ENCODE measurements around the gene RHOH.

RHOH gene

GRCh38 chr4:40251366-40251765 is 54.5 kb downstream of the RHOH start:
- H3K27me3 ChIP-seq (ENCODE audit: control insufficient read depth, low read length) = no peaks in the 10 kb centered on the region
- H3K9me2 ChIP-seq (replicated peaks; ENCODE audit: control insufficient read depth, low read length) = no peaks in the 10 kb centered on the region
- H3K4me1 ChIP-seq (ENCODE audit: control insufficient read depth, low read length) = peaks cover 16% of the 10 kb centered on the region
- no peak for TF ChIP-seq EZH2phosphoT487 (IDR thresholded peaks at IDR 0.05; ENCODE audit: borderline replicate concordance, low read length)
- TF ChIP-seq CTCF (IDR thresholded peaks at IDR 0.05; ENCODE audit: low read depth, low read length, poor library complexity, severe bottlenecking) = no peak
- peaks cover under 1% of the 10 kb centered on the region for H3K79me2 ChIP-seq (ENCODE audit: control insufficient read depth, low read length)
- no peak overlapping the region for H3K4me3 ChIP-seq (ENCODE audit: low read length)
- no peaks in the 10 kb centered on the region for H3K9me3 ChIP-seq (ENCODE audit: control insufficient read depth, insufficient read depth, low read length)
- H3K4me2 ChIP-seq (ENCODE audit: low read length) = no peak overlapping the region
- peaks cover 10% of the 10 kb centered on the region for H3K36me3 ChIP-seq (ENCODE audit: control insufficient read depth, low read length)
- no peak overlapping the region for H3K27ac ChIP-seq (ENCODE audit: low read depth, low read length)
- H4K20me1 ChIP-seq (ENCODE audit: control insufficient read depth, insufficient read depth, low read depth, low read length) = peaks cover 2% of the 10 kb centered on the region; the same call in 1 of the 2 replicates
- H3F3A ChIP-seq (ENCODE audit: control insufficient read depth, insufficient read depth) = peaks cover 45% of the 10 kb centered on the region

DNA sequence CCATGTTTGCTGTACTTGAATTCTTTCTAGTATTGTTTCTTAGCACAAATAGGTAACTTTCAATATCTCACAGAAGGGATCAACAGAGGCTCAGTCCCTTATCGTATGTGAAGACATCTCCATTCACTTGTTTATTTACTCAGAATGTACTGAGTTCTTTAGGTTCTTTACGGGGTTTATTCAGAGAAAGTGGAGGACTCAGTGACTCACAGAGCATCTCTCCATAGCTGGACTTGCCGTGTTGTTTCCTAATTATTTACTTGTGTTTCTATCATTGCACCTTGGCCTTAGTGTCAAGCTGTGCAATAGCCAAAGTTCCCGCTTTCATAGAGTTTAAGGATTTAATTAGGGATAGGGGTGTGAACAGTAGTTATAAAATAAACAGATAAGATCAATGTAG is 57.1 kb downstream of the RHOH start:
- Histone ChIP-seq H3K9me2 (replicated peaks; ENCODE audit: control insufficient read depth, low read length) (no peaks in the 10 kb centered on the region), H3K4me1 (ENCODE audit: control insufficient read depth, low read length) (peaks cover 26% of the 10 kb centered on the region), H3K27me3 (ENCODE audit: control insufficient read depth, low read length) (no peaks in the 10 kb centered on the region)

GRCh38 chr4:40254608-40255392 is 58.0 kb downstream of the RHOH start:
- H3F3A ChIP-seq (ENCODE audit: control insufficient read depth, insufficient read depth) = peaks cover 11% of the 10 kb centered on the region
- H3K79me2 ChIP-seq (ENCODE audit: control insufficient read depth, low read length) = no peaks in the 10 kb centered on the region
- H3K4me3 ChIP-seq (ENCODE audit: low read length) = no peak overlapping the region
- H3K9me2 ChIP-seq (replicated peaks; ENCODE audit: control insufficient read depth, low read length) = no peaks in the 10 kb centered on the region
- TF ChIP-seq EZH2phosphoT487 (IDR thresholded peaks at IDR 0.05; ENCODE audit: borderline replicate concordance, low read length) (no peak), CTCF (IDR thresholded peaks at IDR 0.05; ENCODE audit: low read depth, low read length, poor library complexity, severe bottlenecking) (no peak)
- no peak overlapping the region for H3K4me2 ChIP-seq (ENCODE audit: low read length)
- peaks cover 27% of the 10 kb centered on the region for H3K4me1 ChIP-seq (ENCODE audit: control insufficient read depth, low read length)
- H4K20me1 ChIP-seq (ENCODE audit: control insufficient read depth, insufficient read depth, low read depth, low read length) = no peaks in the 10 kb centered on the region
- no peaks in the 10 kb centered on the region for H3K27me3 ChIP-seq (ENCODE audit: control insufficient read depth, low read length)
- H3K9me3 ChIP-seq (ENCODE audit: control insufficient read depth, insufficient read depth, low read length) = no peaks in the 10 kb centered on the region
- H3K27ac ChIP-seq (ENCODE audit: low read depth, low read length) = no peak overlapping the region
- H3K36me3 ChIP-seq (ENCODE audit: control insufficient read depth, low read length) = no peaks in the 10 kb centered on the region

More for the DNA sequence above, 57.1 kb downstream of the RHOH start:
- no peak overlapping the region for H3K4me3 ChIP-seq (ENCODE audit: low read length)
- H3K36me3 ChIP-seq (ENCODE audit: control insufficient read depth, low read length) = no peaks in the 10 kb centered on the region
- no peak overlapping the region for H3K27ac ChIP-seq (ENCODE audit: low read depth, low read length)
- no peaks in the 10 kb centered on the region for H4K20me1 ChIP-seq (ENCODE audit: control insufficient read depth, insufficient read depth, low read depth, low read length)
- peaks cover 20% of the 10 kb centered on the region for H3F3A ChIP-seq (ENCODE audit: control insufficient read depth, insufficient read depth)
- no peak overlapping the region for H3K4me2 ChIP-seq (ENCODE audit: low read length)
- TF ChIP-seq EZH2phosphoT487 (IDR thresholded peaks at IDR 0.05; ENCODE audit: borderline replicate concordance, low read length) = no peak
- no peak for TF ChIP-seq CTCF (IDR thresholded peaks at IDR 0.05; ENCODE audit: low read depth, low read length, poor library complexity, severe bottlenecking)
- no peaks in the 10 kb centered on the region for H3K79me2 ChIP-seq (ENCODE audit: control insufficient read depth, low read length)
- no peaks in the 10 kb centered on the region for H3K9me3 ChIP-seq (ENCODE audit: control insufficient read depth, insufficient read depth, low read length)

Data from DOHH2 (cell line).